ENCODE data around the gene GRIN2A.

- TF ChIP-seq CTCF (IDR thresholded peaks at IDR 0.05) (no peak), EZH2 (IDR thresholded peaks at IDR 0.05; ENCODE audit: borderline replicate concordance, insufficient read depth, low read depth, low read length, poor library complexity, severe bottlenecking) (no peak)
Observed at GRCh38 chr16:9900576-9900975, 281.7 kb downstream of the GRIN2A start.
